H1 (cell line): ENCODE results near the gene DMGDH. TPM values are rescaled to one million over a fixed set of nuclear protein-coding genes. Genes with fewer than 3 reads are reported as not detected.

Experiments used
- EGR1 ChIP-seq: IDR thresholded peaks from 2 replicates; pipeline ENCODE4 v1.6.1; 2011; ENCODE audit warnings: low read depth, low read length, borderline replicate concordance
- POLR2A ChIP-seq, 2 experiments: IDR thresholded peaks; 1 replicate in 1 of 2; 2 replicates in 1 of 2; pipeline ENCODE4 v1.6.1; 2011; ENCODE audit warnings: low read depth in 2 of 2, low read length in 2 of 2, mild to moderate bottlenecking in 2 of 2; ENCODE audit errors: control extremely low read depth in 1 of 2
- polyA plus RNA-seq, 7 experiments: library from polyadenylated mRNA; depleted of rRNA in 3 of 7; stranded (reverse) in 5 of 7; unstranded in 2 of 7; fragments of >200 nt in 5 of 7; fragments of 200-250 nt in 2 of 7; gene quantifications; 1 replicate in 5 of 7; 2 replicates in 1 of 7; 4 replicates in 1 of 7; pipeline versions ENCODE4 v1.2.1 to v1.2.3, GENCODE V29; 2011 to 2013; ENCODE audit warnings: missing spikeins in 2 of 7, mixed read lengths in 2 of 7
- total RNA-seq: library from RNA; stranded (reverse); fragmentation: NEBNext Ultra II Directional; extraction: Animal tissue kit (Norgen Biotek cat#: 25700); gene quantifications from 2 replicates; pipeline ENCODE4 v1.2.1, GENCODE V29; 2021

DMGDH gene
- total and polyA plus RNA-seq, 2 of the 8 experiments (the other 6 are each of a cell fraction or from before 2014, with no cell fraction given): 0.15 TPM; not detected in 1

GRCh38 chr5:79005151-79005550, 64.3 kb downstream of the DMGDH start (continued):
- no peak for TF ChIP-seq POLR2A (IDR thresholded peaks at IDR 0.05; ENCODE audit: control extremely low read depth in 1 of 2, low read depth in 2 of 2, low read length in 2 of 2)
- no peak for TF ChIP-seq EGR1
